Astrocyte of the hippocampus (primary cell): ENCODE data around the gene MERTK.
"Not testable (repeated sequence)": the region's sequence is repeated elsewhere in the genome, so short reads cannot be mapped to it uniquely, and the experiment has no call there.

Experiments
- DNase-seq: peaks from one replicate; pipeline ENCODE4 v3.0.0; 2011; ENCODE audit warnings: low read depth, low spot score

The MERTK gene

DNA sequence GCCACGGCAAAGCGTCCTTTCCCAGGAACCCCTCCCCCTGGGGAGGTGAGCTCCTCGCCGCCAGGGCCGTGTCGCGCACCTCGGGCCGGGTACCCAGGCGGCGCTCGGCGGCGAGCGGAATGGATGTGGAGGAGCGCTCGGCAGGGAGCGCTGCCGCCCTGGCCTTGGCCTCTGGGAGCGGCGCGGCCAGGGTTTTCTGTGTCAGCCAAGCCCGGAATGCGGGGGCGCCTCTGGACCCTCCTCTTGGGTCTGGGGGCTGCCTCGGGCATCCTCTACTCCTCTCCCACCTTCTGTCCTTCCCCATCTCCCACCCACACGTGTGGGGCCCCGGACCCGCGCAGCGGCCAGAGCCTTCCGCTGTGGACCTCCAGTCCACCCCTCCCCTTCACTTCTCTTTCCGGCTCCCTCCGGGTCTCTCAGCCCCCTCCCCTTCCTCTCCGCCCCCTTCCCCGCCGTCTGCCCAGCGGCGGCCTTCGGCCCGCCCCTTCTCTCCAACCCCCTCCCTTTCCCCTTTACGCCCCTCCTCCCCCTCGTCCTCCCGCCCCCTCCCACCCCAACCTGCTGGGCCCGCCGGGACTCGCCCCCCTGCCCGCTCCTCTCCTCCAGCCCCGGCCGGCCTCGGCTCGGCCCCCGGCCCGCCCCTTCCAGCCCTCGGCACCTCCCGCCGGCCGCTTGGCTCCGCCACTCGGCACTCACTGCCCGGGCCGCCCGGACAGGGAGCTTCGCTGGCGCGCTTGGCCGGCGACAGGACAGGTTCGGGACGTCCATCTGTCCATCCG is at the start of gene MERTK:
Gene MERTK, plus strand, starts transcription at position 684 of the 779 bp plus-strand sequence. CDS start 129 bp downstream, outside the sequence.
- peak; percentile 90 for DNase-seq

DNA sequence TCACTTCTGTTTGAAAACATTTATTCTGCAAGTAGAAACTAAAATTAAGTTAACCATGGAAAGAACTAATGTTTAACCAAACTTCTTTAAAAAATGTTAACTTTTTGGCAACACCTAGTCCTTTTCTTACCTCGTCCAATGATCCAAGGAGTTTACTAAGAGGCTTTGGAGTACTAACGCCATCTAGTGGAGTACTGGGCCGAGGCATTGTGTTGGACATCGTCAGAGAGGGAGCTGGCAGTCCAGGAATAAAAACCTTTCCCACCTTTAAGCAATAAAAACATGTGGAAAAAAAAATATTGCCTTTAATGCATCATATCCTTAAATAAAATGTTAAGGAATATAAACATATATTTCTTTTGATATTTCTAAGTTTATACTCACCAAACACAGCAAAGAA is 47.8 kb upstream of the MERTK start:
- peak; percentile 28 for DNase-seq

DNA sequence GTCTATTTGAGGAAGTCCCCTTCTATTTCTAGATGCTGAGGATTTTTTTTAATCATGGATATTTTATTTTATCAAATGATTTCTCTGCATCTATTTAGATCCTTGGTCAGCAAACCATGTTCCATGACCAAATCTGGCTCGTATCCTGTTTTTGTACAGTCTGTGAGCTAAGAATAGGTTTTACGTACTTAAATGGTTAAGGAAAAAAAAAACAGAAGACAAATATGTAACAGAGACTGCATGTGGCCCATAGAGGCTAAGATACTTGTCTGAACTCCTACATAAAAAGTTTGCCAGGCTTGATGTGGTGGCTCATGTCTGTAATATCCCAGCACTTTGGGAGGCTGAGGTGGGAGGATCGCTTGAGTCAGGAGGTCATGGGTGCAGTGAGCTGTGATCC is 45.9 kb upstream of the MERTK start:
- DNase-seq: not testable (repeated sequence)

DNA sequence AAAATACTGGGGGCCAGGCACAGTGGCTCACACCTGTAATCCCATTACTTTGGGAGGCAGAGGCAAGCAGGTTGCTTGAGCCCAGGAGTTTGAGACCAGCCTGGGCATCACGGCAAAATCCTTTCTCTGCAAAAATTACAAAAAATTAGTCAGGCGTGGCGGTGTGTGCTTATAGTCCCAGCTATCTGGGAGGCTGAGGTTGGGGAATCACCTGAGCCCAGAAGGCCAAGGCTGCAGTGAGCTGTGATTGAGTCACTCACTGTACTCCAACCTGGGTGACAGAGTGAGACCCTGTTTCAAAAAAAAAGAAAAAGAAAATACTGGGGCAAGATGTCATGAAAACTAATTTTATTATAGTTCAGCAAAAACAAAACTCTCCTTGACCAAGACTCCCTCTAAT is 38.4 kb upstream of the MERTK start:
- DNase-seq: not testable (repeated sequence)

DNA sequence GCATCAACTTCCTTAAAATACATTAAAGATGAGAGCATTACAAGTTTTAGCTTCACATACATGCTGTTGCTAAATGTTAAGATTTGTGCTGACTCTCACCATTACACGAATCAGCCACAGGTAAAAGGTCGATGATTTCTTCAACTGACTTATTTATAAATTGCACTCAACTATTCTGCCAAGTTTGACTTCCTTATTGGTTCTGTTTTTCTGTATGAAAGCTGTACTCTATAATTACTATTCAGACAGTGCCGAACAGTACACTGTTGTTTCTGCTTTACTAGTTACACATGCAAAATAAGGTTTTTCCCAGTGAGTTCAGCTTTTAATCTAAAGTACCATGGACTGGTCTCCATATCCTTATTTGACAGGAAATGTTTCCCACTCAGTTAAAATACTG is 33.3 kb upstream of the MERTK start:
- DNase-seq: not testable (repeated sequence)

DNA sequence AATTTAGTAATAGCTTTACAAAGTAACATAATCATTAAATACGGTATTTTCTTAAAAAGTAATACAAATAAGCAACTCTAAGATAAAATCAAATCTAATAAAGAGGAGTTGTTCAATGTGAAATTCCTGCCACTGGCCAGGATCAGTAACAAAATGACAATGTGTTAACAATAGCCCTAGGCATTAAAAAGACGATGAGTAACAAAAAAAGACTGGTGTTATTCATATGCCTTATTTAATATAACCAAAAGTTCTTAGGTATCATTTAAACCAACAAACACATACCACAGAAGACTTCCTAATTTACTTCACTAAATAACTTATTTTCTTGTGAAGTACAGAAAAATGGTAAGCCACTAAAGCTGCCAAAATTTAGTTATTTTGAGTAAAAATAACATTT is 25.6 kb upstream of the MERTK start:
- DNase-seq: not testable (repeated sequence)

DNA sequence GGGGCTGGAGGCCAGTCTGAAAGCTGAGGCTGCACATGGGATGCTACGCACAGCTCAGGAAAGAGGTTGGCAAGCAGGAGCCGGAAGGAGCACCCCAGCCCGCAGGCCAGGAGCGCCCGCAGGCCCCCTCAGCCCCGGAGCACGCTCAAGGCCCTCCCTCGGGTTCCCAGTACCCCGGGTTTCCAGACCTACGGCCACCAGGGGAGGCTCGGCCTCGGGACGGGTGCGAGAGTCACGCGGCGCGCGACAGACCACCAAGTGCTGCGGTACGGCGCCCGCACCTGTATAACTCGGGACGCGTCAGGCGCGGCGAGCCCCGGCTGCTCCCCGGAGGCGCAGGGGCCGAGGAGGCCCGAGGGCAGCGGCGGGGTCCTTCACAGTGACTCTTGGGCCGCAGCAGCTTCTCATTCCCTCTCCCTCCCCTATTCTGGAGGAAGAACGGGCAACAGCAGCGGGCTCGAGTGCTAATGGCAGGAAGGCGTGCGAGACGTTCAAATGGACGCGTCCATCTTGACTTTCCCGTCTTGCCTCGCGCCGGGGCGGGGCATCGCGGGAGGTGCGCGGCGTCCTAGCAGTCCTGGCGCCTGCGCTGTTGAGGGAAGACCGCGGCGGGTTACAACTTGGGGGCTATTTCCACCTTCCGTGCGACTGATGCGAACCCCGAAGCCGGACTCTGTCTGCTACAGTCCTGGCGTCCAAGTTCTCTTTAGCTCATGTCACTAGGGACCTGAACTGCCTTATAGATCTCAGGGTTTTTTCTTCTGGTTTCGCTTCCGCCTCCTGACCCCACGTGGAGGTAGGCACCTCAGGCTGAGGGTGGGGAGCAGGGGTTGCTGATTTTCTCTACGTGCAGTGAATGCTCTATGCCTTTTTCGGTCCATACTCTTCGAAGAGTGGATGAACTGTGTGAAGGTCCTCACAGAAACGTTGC is 14.5 kb upstream of the MERTK start, which contains the start of gene ANAPC1:
Gene ANAPC1, minus strand, starts transcription at position 533 of the 931 bp plus-strand sequence. CDS start 3,368 bp downstream, outside the sequence.
- peak; percentile 93 for DNase-seq

DNA sequence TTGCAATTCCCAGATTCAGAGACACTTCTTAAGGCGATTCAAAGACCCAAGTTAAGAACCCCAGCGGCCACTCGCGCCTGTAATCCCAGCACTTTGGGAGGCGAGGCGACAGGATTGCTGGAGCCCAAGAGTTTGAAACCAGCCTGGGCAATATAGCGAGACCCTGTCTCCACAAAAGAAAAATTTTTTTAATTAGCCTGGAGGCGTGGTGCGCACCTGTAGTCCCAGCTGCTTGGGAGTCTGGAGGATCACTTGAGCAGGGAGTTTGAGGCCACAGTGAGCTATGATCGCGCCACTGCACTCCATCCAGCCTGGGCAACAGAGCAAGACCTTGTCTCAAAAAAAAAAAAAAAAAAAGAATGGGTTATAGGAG is 13.8 kb upstream of the MERTK start:
- no peak for DNase-seq

DNA sequence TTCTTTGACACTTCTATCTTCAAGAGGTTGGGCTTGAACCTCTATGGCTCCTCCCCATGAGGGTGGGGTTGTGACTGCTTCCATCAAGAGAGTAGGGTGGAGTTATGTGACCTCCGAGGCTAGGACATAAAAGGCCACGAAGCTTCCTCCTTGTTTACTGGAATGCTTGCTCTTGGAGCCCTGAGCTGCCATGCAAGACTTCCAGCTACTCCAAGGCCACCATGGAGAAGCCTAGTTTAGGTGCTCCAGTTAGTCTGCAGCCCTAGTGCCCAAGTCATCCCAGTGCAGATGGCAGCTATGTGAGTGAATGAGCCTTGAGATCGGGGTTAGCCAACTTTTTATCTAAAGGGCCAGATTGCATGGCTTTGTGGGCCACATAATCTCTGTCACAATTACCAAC is 2.4 kb upstream of the MERTK start:
- DNase-seq: no peak

DNA sequence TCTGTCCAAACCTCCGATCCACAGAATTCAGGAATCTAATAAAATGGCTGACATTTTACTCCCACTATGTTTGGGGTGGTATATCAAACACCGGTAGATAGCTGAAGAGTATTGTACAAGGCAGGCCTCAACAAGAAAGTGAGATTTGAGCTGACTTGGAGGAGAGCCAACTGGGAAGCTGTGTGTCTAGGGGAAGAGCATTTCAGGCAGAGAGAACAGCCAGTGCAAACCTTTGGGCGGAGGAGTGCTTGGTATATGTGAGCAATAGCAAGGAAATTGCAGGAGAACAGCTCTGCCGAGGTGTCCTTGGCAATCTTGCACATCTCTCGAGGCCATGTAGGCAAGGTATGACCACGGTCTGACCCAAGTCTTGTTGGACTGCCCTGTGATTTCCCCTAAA is 1.8 kb upstream of the MERTK start:
- DNase-seq: no peak

DNA sequence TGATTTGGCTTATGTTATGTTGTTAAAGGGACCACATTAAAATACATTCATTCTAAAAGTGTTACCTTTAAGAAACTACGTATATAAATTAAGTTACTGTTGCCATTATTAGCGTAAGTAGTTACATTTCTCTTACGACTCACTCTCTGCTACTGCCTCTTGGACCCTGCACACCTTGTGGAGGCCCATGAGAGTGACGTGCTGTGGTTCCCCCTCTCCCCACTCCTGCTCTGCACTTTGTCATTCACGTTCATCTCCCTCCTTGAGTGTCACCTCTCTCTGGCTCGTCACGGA is 830 bp upstream of the MERTK start:
- DNase-seq: no peak

DNA sequence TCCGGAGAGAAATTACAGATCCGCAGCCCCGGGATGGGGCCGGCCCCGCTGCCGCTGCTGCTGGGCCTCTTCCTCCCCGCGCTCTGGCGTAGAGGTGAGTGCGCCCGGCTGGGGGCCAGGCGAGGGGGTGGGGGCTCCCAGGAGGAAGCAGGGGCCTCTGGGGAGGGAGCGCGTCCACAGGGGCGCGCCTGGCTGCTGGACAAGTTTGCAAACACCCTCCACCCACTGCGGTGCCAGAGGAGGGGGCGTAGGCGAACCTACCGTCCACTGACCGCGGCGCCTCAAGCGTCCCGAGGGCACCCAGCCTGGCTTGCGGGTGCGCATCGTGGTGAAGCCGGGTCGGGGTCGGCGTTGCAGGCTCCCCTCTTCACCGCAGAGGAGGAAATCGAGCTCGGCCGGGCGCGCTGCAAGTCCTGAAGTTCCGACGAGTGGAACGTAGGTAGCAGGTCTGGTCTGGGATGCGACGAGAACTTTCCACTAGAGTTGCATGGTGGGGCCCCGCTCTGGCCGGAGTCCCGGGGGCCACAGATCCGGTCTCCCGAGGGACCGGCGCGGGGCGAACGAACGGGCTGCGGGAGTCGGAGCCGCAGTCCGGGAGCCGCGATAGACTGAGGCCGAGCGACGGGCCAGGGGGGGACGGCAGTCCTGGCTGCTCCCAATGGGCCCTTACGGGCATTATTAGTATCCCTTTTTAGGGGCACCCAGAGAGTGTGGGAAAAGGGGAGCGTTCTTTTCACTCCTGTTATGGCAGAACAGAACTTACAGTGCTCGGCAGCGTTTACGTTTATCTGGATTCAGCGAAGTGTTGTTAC is 502 bp downstream of the MERTK start:
- peak; percentile 42 for DNase-seq

DNA sequence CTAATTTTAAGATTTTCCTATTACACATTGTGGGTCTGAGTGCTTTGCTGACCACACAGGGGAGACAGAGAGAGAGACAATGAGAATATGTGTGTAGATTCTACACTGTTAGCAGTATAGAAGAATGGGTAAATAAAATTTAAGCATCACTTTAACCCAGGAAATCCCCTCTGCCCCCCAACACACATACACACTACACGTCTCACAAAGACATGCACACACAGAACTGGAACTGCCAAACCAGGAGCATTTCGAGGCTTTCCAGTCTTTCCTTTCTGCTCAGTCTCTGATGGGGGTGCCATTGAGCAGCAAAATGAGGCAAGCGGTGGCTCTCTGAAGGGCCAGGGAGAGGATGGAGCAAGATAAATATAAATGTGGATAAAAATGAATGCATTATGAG is 2.5 kb downstream of the MERTK start:
- DNase-seq: peak; percentile 45

DNA sequence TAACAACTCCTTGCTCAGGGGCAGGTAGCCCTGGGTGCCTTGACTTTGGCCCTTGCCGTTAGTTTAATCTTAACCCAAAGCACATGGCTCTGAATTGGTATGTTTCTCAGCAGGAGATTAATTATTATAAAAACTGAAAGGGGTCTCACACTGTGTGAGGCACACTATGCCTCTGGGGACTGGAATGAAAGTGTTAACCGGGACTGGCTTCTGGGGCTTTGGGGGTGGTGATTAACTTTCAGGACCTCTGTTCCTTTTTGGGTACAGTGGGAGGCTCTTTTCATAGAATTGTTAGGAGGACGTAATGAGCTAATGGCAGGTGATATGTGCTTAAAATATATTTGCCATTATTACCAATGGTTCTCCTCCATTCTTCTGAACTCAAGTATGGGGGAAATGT is 5.1 kb downstream of the MERTK start:
- no peak for DNase-seq

DNA sequence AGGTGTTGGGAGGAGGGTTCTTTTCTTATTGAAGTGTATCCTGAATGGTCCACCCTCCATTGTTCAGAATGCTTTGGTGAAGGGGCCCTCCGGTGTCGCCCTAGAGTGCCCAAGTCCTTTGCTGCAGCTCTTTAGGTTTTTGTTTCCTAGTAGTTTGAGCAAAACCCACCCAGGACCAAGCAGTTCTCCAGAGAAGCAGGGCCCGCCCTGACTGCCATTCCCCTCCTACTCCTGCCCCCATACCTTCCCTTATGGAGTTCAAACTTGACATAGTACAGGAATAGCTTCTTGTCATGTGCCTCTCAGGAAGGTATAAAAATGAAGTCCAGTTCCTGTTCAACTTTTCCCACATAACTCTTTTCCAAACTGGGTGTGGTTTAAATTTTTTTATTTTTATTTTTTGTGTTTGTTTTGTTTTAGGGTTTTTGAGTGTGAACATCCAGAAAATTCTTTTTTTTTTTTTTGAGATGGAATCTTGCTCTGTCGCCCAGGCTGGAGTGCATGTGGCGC is 5.6 kb downstream of the MERTK start:
- no peak for DNase-seq

DNA sequence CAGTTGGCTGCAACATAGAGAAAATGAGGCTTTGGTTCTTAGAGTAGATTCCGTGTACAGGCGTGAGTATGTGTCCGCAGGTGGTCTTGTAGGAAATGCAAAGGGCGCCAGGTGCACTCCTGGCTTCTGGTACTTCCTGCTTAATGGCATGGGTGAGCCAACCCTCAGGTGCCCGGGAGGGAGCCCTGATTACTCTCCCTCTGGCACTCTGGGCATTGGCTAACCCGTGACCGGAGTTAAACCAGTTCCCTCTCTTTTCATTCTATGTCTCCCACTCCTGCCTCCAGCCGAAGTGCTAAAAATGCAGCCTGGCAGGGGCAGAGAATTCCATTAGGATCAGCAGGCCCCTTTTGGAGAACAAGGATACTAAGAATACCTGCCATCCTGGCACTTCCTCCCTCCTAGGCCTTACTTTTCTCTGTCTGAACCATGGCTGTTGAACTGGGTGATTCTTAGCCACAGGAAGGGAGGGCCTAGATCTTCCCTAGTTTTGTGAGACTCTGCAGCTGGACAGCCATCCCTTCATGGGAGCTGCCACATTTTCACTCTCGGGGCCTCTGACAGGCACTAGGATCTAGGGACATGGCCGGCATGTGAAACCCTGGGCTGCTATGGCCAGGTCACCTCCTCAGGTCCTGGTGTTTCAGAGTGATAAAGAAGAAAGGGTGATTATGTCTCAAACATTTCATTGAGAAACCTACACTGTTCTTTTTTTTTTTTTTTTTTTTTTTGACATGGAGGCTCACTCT is 6.5 kb downstream of the MERTK start:
- no peak for DNase-seq

DNA sequence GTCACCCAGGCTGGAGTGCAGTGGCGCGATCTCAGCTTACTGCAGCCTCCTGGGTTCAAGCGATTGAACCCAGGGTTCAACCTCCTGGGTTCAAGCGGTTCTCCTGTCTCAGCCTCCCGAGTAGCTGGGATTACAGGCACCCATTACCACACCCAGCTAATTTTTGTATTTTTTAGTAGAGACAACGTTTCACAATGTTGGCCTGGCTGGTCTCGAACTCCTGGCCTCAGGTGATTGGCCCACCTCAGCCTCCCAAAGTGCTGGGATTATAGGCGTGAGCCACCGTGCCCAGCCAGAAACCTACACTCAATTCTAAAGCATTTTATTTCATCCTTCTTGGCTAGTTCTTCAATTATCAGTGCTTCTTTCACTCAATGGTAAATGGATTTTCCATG is 7.1 kb downstream of the MERTK start:
- not testable (repeated sequence) for DNase-seq

DNA sequence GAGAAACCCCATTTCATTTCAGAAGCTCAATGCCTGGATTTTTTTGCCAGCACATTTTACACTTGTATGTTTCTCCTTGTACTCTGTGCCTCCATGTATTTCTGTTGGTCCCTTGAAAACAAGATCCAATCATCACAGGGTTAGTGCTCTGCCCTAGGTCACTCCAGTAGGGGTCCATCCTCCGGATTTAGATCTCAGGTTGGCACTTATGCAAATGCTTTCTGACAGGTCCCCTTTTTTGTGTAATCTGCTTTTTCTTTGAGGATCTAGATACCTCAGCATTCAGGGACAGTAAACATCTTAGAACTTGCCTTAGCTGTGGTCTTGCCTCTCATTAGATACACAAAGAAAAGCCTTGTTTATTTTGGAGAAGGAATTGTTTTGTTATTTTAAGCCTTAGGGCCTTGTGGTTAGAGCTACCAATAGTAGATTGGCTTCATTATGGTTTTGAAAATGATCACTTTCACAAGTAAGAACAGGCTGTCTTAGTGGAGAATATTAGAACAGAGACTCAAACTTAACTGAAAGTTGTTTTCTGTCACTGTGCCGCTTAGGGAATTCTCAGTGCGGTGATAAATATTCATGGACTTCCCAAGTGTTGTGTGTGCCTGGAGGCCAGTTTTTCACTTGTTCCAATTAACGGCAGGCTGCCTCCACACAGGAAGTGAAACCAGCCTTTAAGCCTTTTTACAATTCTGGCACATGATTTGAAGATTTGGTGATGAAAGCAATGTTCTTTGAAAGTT is 7.8 kb downstream of the MERTK start:
- peak; percentile 82 for DNase-seq

DNA sequence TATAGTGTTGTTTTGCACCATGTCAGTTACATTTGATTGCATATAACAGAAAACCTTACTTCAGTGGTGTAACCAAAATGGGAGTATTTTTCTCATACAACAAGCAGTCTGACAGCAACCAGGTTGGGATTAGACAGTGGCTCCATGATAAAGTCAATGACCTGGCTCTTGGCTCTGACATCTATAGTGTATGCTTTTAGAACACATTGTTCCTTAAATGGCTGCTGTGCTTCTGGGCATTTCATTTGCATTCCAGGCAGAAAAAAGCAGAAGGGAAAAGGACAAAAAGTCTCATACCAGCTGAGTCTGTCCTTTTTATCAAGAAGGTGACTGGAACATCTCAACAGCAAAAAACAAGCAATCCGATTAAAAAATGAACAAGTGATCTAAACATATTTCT is 10.2 kb downstream of the MERTK start:
- DNase-seq: no peak

DNA sequence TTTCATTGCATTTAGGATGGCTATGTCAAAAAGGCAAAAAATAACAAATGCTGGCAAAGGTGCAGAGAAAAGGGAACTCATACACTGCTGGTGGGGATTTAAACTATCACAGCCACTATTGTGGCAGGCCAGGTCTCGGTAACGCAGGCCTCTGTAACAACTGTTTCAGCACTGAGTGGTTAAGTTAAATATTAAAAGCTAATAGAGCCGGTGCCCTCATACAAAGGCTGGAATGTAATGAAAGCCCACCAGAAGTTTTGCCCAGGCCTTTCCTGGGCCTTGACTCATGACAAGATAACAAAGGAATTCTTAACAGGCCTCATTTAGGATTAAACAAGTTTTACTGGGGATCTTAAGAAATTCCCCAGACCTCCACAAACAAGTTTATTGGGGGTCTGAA is 10.7 kb downstream of the MERTK start:
- DNase-seq: no peak
